ENCODE measurements around the gene HP1BP3. TPM values are rescaled to one million over a fixed set of nuclear protein-coding genes. Genes with fewer than 3 reads are reported as not detected.

The HP1BP3 gene
- total and polyA plus RNA-seq, 4 donors: 34.8 to 115 (median 72.7) TPM

GRCh38 chr1:20731057-20731991 is 55.8 kb downstream of the HP1BP3 start (continued):
- TF ChIP-seq ZBTB33 (IDR thresholded peaks at IDR 0.05) (no peak), EGR1 (IDR thresholded peaks at IDR 0.05; ENCODE audit: low read depth in 2 of 2) (no peak), RAD21 (IDR thresholded peaks at IDR 0.05) (no peak), TAF1 (conservative IDR thresholded peaks at IDR 0.05) (no peak), SP1 (IDR thresholded peaks at IDR 0.05) (no peak)

GRCh38 chr1:20730690-20731056 is 56.4 kb downstream of the HP1BP3 start:
- Histone ChIP-seq H3K9me3 (ENCODE audit: control insufficient read depth in 4 of 4, low read length in 3 of 4) (no peaks in the 10 kb centered on the region), H3K4me1 (ENCODE audit: control insufficient read depth in 4 of 4, insufficient read depth in 4 of 4, low read length in 3 of 4) (peaks cover 6 to 20% (median 13%) of the 10 kb centered on the region in 4 donors), H3K9ac (ENCODE audit: low read depth in 1 of 2, low read length in 2 of 2) (no peak overlapping the region), H3K4me3 (ENCODE audit: low read depth in 1 of 3, low read length in 3 of 3) (no peak overlapping the region), H3K36me3 (ENCODE audit: control insufficient read depth in 4 of 4, insufficient read depth in 3 of 4, low read depth in 1 of 4, low read length in 3 of 4) (no peaks in the 10 kb centered on the region), H3K27me3 (ENCODE audit: control insufficient read depth in 4 of 4, insufficient read depth in 4 of 4, low read length in 3 of 4) (no peaks in the 10 kb centered on the region), H3K27ac (ENCODE audit: low read depth in 1 of 2, low read length in 2 of 2) (no peak overlapping the region)
- WGBS: 64% methylated on average over 4 of the region's 4 CpGs
- no peak for DNase-seq (ENCODE audit: low spot score)
- no peak for TF ChIP-seq NR2F2 (IDR thresholded peaks at IDR 0.05)
- TF ChIP-seq EGR1 (IDR thresholded peaks at IDR 0.05; ENCODE audit: low read depth in 2 of 2): no peak
- TF ChIP-seq JUND (IDR thresholded peaks at IDR 0.05): no peak
- no peak for TF ChIP-seq CTCF (IDR thresholded peaks at IDR 0.05; ENCODE audit: low read depth, low read length, missing input control)
- no peak for TF ChIP-seq GABPA (IDR thresholded peaks at IDR 0.05 in 1 of 2, conservative IDR thresholded peaks at IDR 0.05 in 1 of 2)
- TF ChIP-seq ZBTB33 (IDR thresholded peaks at IDR 0.05): no peak
- no peak for TF ChIP-seq MAX (IDR thresholded peaks at IDR 0.05)
- TF ChIP-seq HNF4A (conservative IDR thresholded peaks at IDR 0.05): no peak
- TF ChIP-seq FOXA1 (IDR thresholded peaks at IDR 0.05): no peak
